GM23338 (cell line): Measurements from ENCODE around the gene ASAP2. TPM values are rescaled to one million over a fixed set of nuclear protein-coding genes. Genes with fewer than 3 reads are reported as not detected.

ENCODE experiments used
- ATAC-seq: fragments of 200-7000 bp; cut with Tn5 transposase; 3 replicates; pipeline ENCODE4 v1.9.1; 2020
- DNase-seq: peaks from one replicate; pipeline ENCODE4 v3.0.0-alpha.2; 2015; ENCODE audit warnings: low spot score
- H2AFZ ChIP-seq: fragments of 200-600 bp; sonication (generic); 2 replicates; pipeline ENCODE4 v1.8.0; 2016; ENCODE audit warnings: antibody characterized with exemption, mild to moderate bottlenecking, moderate library complexity
- H3F3A ChIP-seq: fragments of 200-600 bp; sonication (generic); replicated peaks from 2 replicates; pipeline ENCODE4 v1.8.0; 2017; ENCODE audit warnings: antibody characterized with exemption, mixed run types, low read depth
- H3K27ac ChIP-seq: fragments of 200-600 bp; sonication (generic); 2 replicates; pipeline ENCODE4 v1.6.1; 2016; ENCODE audit warnings: low read depth
- H3K27me3 ChIP-seq: fragments of 200-600 bp; sonication (generic); 2 replicates; pipeline ENCODE4 v1.8.0; 2016; ENCODE audit warnings: mild to moderate bottlenecking, mixed run types, moderate library complexity; ENCODE audit not compliant: insufficient read depth
- H3K36me3 ChIP-seq: fragments of 200-600 bp; sonication (generic); 2 replicates; pipeline ENCODE4 v1.8.0; 2016; ENCODE audit warnings: mild to moderate bottlenecking; ENCODE audit not compliant: insufficient read depth
- H3K4me1 ChIP-seq: fragments of 200-600 bp; sonication (generic); 2 replicates; pipeline ENCODE4 v1.8.0; 2016; ENCODE audit warnings: mild to moderate bottlenecking, moderate library complexity; ENCODE audit not compliant: insufficient read depth
- H3K4me2 ChIP-seq: fragments of 200-600 bp; sonication (generic); 2 replicates; pipeline ENCODE4 v1.7.1; 2017; ENCODE audit warnings: mixed run types
- H3K4me3 ChIP-seq: fragments of 200-600 bp; sonication (generic); 2 replicates; pipeline ENCODE4 v1.6.1; 2016; ENCODE audit warnings: mixed run types
- H3K79me2 ChIP-seq: fragments of 200-600 bp; sonication (generic); replicated peaks from 2 replicates; pipeline ENCODE4 v1.8.0; 2017; ENCODE audit warnings: mild to moderate bottlenecking; ENCODE audit not compliant: insufficient read depth
- H3K9me2 ChIP-seq: fragments of 200-600 bp; sonication (generic); 2 replicates; pipeline ENCODE4 v1.8.0; 2017; ENCODE audit not compliant: insufficient read depth
- H4K20me1 ChIP-seq: fragments of 200-600 bp; sonication (generic); replicated peaks from 2 replicates; pipeline ENCODE4 v1.8.0; 2017; ENCODE audit warnings: mild to moderate bottlenecking; ENCODE audit not compliant: insufficient read depth
- H3K27ac Mint-ChIP-seq: 2 replicates; pipeline ENCODE4 v1.8.0; 2020; ENCODE audit warnings: inconsistent platforms, mild to moderate bottlenecking, moderate library complexity, mixed read lengths
- H3K27me3 Mint-ChIP-seq: 3 replicates; pipeline ENCODE4 v1.8.0; 2022; ENCODE audit warnings: low read depth, mild to moderate bottlenecking, moderate library complexity, mixed read lengths, inconsistent platforms; ENCODE audit not compliant: insufficient read depth, poor library complexity
- H3K36me3 Mint-ChIP-seq: 3 replicates; pipeline ENCODE4 v1.8.0; 2021; ENCODE audit warnings: low read depth, mild to moderate bottlenecking, inconsistent platforms, moderate library complexity, mixed read lengths
- H3K4me1 Mint-ChIP-seq: 3 replicates; pipeline ENCODE4 v1.8.0; 2020; ENCODE audit warnings: mild to moderate bottlenecking, inconsistent platforms, mixed read lengths
- H3K4me3 Mint-ChIP-seq: 3 replicates; pipeline ENCODE4 v1.8.0; 2021; ENCODE audit warnings: moderate library complexity, mild to moderate bottlenecking, inconsistent platforms, mixed read lengths
- H3K9me3 Mint-ChIP-seq: 3 replicates; pipeline ENCODE4 v1.8.0; 2020; ENCODE audit warnings: moderate library complexity, mild to moderate bottlenecking, inconsistent platforms, mixed read lengths
- CREB1 ChIP-seq: fragments of 250-450 bp; sonication (Bioruptor Pico); IDR thresholded peaks from 2 replicates; pipeline ENCODE4 v1.5.0; 2020; ENCODE audit warnings: low read depth, mild to moderate bottlenecking, moderate library complexity
- CTCF ChIP-seq, 2 experiments: fragments of 200-600 bp in 1 of 2; sonication (generic) in 1 of 2; conservative IDR thresholded peaks; 2 replicates each; pipeline versions ENCODE4 v1.5.1 to v1.6.1; 2016 to 2017; ENCODE audit warnings: antibody characterized with exemption in 2 of 2, low read depth in 2 of 2, mild to moderate bottlenecking in 2 of 2, moderate library complexity in 1 of 2
- EZH2 ChIP-seq: fragments of 200-600 bp; sonication (generic); IDR thresholded peaks from one replicate; pipeline ENCODE4 v1.8.0; 2017; ENCODE audit warnings: antibody characterized with exemption, mild to moderate bottlenecking, low read depth; ENCODE audit not compliant: unreplicated experiment
- EZH2phosphoT487 ChIP-seq: fragments of 200-600 bp; sonication (generic); IDR thresholded peaks from one replicate; pipeline ENCODE4 v1.8.1; 2018; ENCODE audit warnings: antibody characterized with exemption; ENCODE audit not compliant: unreplicated experiment
- JUNB ChIP-seq: IDR thresholded peaks from one replicate; pipeline ENCODE4 v1.6.1; 2016; ENCODE audit warnings: antibody characterized with exemption; ENCODE audit not compliant: unreplicated experiment
- NANOG ChIP-seq: IDR thresholded peaks from 2 replicates; pipeline ENCODE4 v1.6.1; 2016; ENCODE audit warnings: antibody characterized with exemption, borderline replicate concordance
- POLR2AphosphoS5 ChIP-seq: IDR thresholded peaks from 2 replicates; pipeline ENCODE4 v1.6.1; 2016; ENCODE audit warnings: antibody characterized with exemption, low read depth
- REST ChIP-seq: IDR thresholded peaks from one replicate; pipeline ENCODE4 v1.6.1; 2018; ENCODE audit warnings: antibody characterized with exemption; ENCODE audit not compliant: unreplicated experiment
- STAT1 ChIP-seq: IDR thresholded peaks from one replicate; pipeline ENCODE4 v1.6.1; 2016; ENCODE audit warnings: antibody characterized with exemption; ENCODE audit not compliant: unreplicated experiment
- ZNF114 ChIP-seq: fragments of 250-450 bp; sonication (Bioruptor Pico); IDR thresholded peaks from 2 replicates; pipeline ENCODE4 v1.5.0; 2020; ENCODE audit warnings: mild to moderate bottlenecking, moderate library complexity
- ZNF331 ChIP-seq: fragments of 250-450 bp; sonication (Bioruptor Pico); IDR thresholded peaks from 2 replicates; pipeline ENCODE4 v1.5.0; 2020; ENCODE audit warnings: low read depth, mild to moderate bottlenecking, moderate library complexity
- polyA plus RNA-seq: library from polyadenylated mRNA; unstranded; fragments of >200 nt; fragmentation: Nextera tagmentation; extraction: Ambion mirVana; gene quantifications from 2 replicates; pipeline ENCODE4 v1.2.1, GENCODE V29; 2016
- total RNA-seq: library from RNA; depleted of rRNA; stranded (reverse); fragments of >200 nt; shearing (Covaris generic); gene quantifications from 2 replicates; pipeline ENCODE4 v1.2.3, GENCODE V29; 2014
- TF ChIP-seq, protein P1 (sequence below): IDR thresholded peaks from 2 replicates; pipeline ENCODE4 v1.6.1; 2016; ENCODE audit warnings: antibody characterized with exemption
- TF ChIP-seq, protein P2 (sequence below): fragments of 250-450 bp; sonication (Bioruptor Pico); IDR thresholded peaks from 2 replicates; pipeline ENCODE4 v1.5.0; 2020; ENCODE audit warnings: mild to moderate bottlenecking, moderate library complexity

Gene ASAP2
- total and polyA plus RNA-seq, 2 experiments from 2014 or later = 2.6 to 15.6 TPM

GRCh38 chr2:9309147-9309546, 102.5 kb downstream of the ASAP2 start:
- H3K79me2 ChIP-seq = no peaks in the 10 kb centered on the region
- H3K36me3 ChIP-seq = no peaks in the 10 kb centered on the region
- no peak for DNase-seq
- no peaks in the 10 kb centered on the region for H3K36me3 Mint-ChIP-seq
- H3K27ac Mint-ChIP-seq = no peak overlapping the region
- H3K9me2 ChIP-seq = no peaks in the 10 kb centered on the region
- peaks cover 2% of the 10 kb centered on the region for H3K27me3 Mint-ChIP-seq
- no peak overlapping the region for H3K4me2 ChIP-seq
- H3K27ac ChIP-seq = no peak overlapping the region
- TF ChIP-seq EZH2phosphoT487 (no peak), STAT1 (no peak), EZH2 (no peak), CTCF (conservative IDR thresholded peaks at IDR 0.05; ENCODE audit: low read depth in 2 of 2) (no peak), JUNB (no peak), REST (no peak), NANOG (no peak), CREB1 (CRISPR knock-in tag) (no peak), ZNF331 (CRISPR knock-in tag) (no peak), ZNF114 (CRISPR knock-in tag) (no peak), POLR2AphosphoS5 (no peak)
- TF ChIP-seq, protein P1, sequence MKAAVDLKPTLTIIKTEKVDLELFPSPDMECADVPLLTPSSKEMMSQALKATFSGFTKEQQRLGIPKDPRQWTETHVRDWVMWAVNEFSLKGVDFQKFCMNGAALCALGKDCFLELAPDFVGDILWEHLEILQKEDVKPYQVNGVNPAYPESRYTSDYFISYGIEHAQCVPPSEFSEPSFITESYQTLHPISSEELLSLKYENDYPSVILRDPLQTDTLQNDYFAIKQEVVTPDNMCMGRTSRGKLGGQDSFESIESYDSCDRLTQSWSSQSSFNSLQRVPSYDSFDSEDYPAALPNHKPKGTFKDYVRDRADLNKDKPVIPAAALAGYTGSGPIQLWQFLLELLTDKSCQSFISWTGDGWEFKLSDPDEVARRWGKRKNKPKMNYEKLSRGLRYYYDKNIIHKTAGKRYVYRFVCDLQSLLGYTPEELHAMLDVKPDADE = no peak
- TF ChIP-seq, protein P2, sequence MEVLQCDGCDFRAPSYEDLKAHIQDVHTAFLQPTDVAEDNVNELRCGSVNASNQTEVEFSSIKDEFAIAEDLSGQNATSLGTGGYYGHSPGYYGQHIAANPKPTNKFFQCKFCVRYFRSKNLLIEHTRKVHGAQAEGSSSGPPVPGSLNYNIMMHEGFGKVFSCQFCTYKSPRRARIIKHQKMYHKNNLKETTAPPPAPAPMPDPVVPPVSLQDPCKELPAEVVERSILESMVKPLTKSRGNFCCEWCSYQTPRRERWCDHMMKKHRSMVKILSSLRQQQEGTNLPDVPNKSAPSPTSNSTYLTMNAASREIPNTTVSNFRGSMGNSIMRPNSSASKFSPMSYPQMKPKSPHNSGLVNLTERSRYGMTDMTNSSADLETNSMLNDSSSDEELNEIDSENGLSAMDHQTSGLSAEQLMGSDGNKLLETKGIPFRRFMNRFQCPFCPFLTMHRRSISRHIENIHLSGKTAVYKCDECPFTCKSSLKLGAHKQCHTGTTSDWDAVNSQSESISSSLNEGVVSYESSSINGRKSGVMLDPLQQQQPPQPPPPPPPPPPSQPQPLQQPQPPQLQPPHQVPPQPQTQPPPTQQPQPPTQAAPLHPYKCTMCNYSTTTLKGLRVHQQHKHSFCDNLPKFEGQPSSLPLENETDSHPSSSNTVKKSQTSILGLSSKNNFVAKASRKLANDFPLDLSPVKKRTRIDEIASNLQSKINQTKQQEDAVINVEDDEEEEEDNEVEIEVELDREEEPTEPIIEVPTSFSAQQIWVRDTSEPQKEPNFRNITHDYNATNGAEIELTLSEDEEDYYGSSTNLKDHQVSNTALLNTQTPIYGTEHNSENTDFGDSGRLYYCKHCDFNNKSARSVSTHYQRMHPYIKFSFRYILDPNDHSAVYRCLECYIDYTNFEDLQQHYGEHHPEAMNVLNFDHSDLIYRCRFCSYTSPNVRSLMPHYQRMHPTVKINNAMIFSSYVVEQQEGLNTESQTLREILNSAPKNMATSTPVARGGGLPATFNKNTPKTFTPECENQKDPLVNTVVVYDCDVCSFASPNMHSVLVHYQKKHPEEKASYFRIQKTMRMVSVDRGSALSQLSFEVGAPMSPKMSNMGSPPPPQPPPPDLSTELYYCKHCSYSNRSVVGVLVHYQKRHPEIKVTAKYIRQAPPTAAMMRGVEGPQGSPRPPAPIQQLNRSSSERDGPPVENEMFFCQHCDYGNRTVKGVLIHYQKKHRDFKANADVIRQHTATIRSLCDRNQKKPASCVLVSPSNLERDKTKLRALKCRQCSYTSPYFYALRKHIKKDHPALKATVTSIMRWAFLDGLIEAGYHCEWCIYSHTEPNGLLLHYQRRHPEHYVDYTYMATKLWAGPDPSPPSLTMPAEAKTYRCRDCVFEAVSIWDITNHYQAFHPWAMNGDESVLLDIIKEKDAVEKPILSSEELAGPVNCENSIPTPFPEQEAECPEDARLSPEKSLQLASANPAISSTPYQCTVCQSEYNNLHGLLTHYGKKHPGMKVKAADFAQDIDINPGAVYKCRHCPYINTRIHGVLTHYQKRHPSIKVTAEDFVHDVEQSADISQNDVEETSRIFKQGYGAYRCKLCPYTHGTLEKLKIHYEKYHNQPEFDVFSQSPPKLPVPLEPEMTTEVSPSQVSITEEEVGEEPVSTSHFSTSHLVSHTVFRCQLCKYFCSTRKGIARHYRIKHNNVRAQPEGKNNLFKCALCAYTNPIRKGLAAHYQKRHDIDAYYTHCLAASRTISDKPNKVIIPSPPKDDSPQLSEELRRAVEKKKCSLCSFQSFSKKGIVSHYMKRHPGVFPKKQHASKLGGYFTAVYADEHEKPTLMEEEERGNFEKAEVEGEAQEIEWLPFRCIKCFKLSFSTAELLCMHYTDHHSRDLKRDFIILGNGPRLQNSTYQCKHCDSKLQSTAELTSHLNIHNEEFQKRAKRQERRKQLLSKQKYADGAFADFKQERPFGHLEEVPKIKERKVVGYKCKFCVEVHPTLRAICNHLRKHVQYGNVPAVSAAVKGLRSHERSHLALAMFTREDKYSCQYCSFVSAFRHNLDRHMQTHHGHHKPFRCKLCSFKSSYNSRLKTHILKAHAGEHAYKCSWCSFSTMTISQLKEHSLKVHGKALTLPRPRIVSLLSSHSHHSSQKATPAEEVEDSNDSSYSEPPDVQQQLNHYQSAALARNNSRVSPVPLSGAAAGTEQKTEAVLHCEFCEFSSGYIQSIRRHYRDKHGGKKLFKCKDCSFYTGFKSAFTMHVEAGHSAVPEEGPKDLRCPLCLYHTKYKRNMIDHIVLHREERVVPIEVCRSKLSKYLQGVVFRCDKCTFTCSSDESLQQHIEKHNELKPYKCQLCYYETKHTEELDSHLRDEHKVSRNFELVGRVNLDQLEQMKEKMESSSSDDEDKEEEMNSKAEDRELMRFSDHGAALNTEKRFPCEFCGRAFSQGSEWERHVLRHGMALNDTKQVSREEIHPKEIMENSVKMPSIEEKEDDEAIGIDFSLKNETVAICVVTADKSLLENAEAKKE = no peak
- ATAC-seq = no peak
- peaks cover 9% of the 10 kb centered on the region; the same call in 1 of the 2 replicates for H4K20me1 ChIP-seq
- no peak overlapping the region for H2AFZ ChIP-seq
- 0 out of 2 replicates have a peak, but pooled peaks cover 4% of the 10 kb centered on the region for H3K4me1 ChIP-seq
- no peak overlapping the region for H3K4me3 Mint-ChIP-seq
- no peaks in the 10 kb centered on the region for H3F3A ChIP-seq
- H3K9me3 Mint-ChIP-seq = no peaks in the 10 kb centered on the region
- peaks cover 25% of the 10 kb centered on the region for H3K4me1 Mint-ChIP-seq
- H3K4me3 ChIP-seq = no peak overlapping the region
- H3K27me3 ChIP-seq = no peaks in the 10 kb centered on the region
